ENCODE measurements around the gene ZNHIT6. TPM values are rescaled to one million over a fixed set of nuclear protein-coding genes. Genes with fewer than 3 reads are reported as not detected.

ZNHIT6 gene
- total and polyA plus RNA-seq, 10 of the 15 experiments (the other 5 are each of a cell fraction or from before 2014, with no cell fraction given), result 12.8 to 32.0 (median 18.8) TPM

- TF ChIP-seq SMAD5 (IDR thresholded peaks at IDR 0.05; ENCODE audit: low read depth) (no peak), E2F8 (IDR thresholded peaks at IDR 0.05; ENCODE audit: low read depth, partially characterized antibody) (no peak), USF2 (IDR thresholded peaks at IDR 0.05; ENCODE audit: borderline replicate concordance, low read depth, low read length) (no peak), POU2F2 (IDR thresholded peaks at IDR 0.05; ENCODE audit: borderline replicate concordance, low read depth, low read length) (no peak), ATF7 (IDR thresholded peaks at IDR 0.05; ENCODE audit: low read depth) (no peak), NR2F1 (conservative IDR thresholded peaks at IDR 0.05) (no peak), FOS (IDR thresholded peaks at IDR 0.05; ENCODE audit: borderline replicate concordance, extremely low read depth, insufficient read length) (no peak), HSF1 (IDR thresholded peaks at IDR 0.05; ENCODE audit: low read depth, low read length) (no peak), GATAD2B (conservative IDR thresholded peaks at IDR 0.05; ENCODE audit: low read depth) (no peak), CUX1 (IDR thresholded peaks at IDR 0.05; ENCODE audit: insufficient replicate concordance, low read depth, low read length) (no peak)
- RAD21 ChIA-PET (ENCODE audit: unreplicated experiment), result no interaction called here
- FAIRE-seq (no peak), DNase-seq (ENCODE audit: low read depth, low spot score) (no peak), ATAC-seq (no peak)
- Histone ChIP-seq H3K27ac (ENCODE audit: control insufficient read depth, insufficient read depth) (no peak overlapping the region), H3K4me2 (ENCODE audit: control insufficient read depth, insufficient read depth) (no peak overlapping the region), H3K9me3 (replicated peaks; ENCODE audit: control insufficient read depth, insufficient read depth, low read length) (no peaks in the 10 kb centered on the region), H3K4me3 (no peak overlapping the region), H4K20me1 (ENCODE audit: control insufficient read depth, insufficient read depth) (no peaks in the 10 kb centered on the region), H2AFZ (ENCODE audit: control insufficient read depth, low read depth, low read length) (no peak overlapping the region), H3K4me1 (ENCODE audit: control insufficient read depth, insufficient read depth, low read length) (no peaks in the 10 kb centered on the region), H3K27me3 (replicated peaks in 1 of 2; ENCODE audit: control insufficient read depth in 2 of 2, insufficient read depth in 2 of 2, low read length in 1 of 2) (no peaks in the 10 kb centered on the region), H3K9ac (ENCODE audit: control insufficient read depth, insufficient read depth, low read length) (no peak overlapping the region), H3K79me2 (ENCODE audit: control insufficient read depth, insufficient read depth, low read length) (no peaks in the 10 kb centered on the region), H3K36me3 (ENCODE audit: control insufficient read depth in 2 of 2, insufficient read depth in 2 of 2, low read length in 1 of 2) (no peaks in the 10 kb centered on the region)
- in situ Hi-C loops (cut with MboI) (no loop called here), intact Hi-C loops (cut with micrococcal nuclease; ENCODE audit: unreplicated experiment) (loop anchor here (5.0 kb wide), 1 partner anchor 406 kb away; no protein-coding TSS in a partner anchor)
- no TSS peak for BruUV-seq (replicated peaks)
- 82% methylated on average over 2 of the region's 2 CpGs for WGBS (ENCODE audit: insufficient coverage, insufficient replicate concordance, low lambda C conversion rate, missing lambda C conversion rate)
- SMC1A ChIA-PET (ENCODE audit: uncharacterized antibody, unreplicated experiment), result no interaction called here
- POLR2A ChIA-PET, result no interaction called here
- CTCF ChIA-PET, result no interaction called here
Measured at GRCh38 chr1:85611425-85611824, 96.8 kb downstream of the ZNHIT6 start.

Data from GM12878 (cell line).